ENCODE measurements around the gene ADGRA1.

DNA sequence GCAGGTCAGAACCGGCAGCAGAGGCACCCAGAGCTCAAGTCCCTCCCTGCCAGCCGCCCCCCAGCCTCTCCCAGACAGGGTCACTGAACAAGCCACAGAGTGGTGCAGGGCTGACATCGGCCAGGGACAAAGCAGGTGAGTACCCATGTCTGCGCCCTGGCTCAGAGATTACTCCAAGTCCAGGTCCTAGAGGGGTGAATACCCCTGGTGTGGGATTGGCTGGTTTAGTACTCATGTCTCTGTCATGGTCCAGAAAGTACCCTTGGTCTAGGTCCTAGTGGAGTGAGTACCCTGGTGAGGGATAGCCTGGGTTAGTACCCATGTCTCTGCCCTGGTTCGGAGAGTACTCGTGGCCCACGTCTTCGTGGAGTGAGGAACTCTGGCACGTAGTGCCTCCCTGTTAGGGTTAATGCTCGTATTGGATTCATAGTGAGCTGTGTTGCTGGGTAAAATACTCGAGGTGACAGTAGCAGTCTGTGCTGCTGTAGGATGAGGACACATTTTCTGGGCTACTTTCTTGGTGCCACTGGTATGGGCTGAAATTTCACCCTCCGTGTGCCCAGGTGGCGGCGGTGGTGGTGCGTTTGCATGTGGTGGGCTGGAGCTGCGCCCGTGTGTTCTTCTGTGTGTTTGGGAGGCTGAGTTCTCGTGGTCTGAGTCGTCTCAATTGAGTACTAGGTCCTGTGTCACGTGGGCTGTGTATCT is 46.8 kb downstream of the ADGRA1 start:
- TF ChIP-seq, protein P1, sequence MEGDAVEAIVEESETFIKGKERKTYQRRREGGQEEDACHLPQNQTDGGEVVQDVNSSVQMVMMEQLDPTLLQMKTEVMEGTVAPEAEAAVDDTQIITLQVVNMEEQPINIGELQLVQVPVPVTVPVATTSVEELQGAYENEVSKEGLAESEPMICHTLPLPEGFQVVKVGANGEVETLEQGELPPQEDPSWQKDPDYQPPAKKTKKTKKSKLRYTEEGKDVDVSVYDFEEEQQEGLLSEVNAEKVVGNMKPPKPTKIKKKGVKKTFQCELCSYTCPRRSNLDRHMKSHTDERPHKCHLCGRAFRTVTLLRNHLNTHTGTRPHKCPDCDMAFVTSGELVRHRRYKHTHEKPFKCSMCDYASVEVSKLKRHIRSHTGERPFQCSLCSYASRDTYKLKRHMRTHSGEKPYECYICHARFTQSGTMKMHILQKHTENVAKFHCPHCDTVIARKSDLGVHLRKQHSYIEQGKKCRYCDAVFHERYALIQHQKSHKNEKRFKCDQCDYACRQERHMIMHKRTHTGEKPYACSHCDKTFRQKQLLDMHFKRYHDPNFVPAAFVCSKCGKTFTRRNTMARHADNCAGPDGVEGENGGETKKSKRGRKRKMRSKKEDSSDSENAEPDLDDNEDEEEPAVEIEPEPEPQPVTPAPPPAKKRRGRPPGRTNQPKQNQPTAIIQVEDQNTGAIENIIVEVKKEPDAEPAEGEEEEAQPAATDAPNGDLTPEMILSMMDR (IDR thresholded peaks at IDR 0.05) = no peak
- no peak for TF ChIP-seq POLR2A (IDR thresholded peaks at IDR 0.05)
